ENCODE results near the gene NTN4. TPM values are rescaled to one million over a fixed set of nuclear protein-coding genes. Genes with fewer than 3 reads are reported as not detected.
"Not testable (repeated sequence)": the region's sequence is repeated elsewhere in the genome, so short reads cannot be mapped to it uniquely, and the experiment has no call there.

The NTN4 gene
- total RNA-seq, 4 donors from 2014 or later: 30.8 to 50.6 (median 32.2) TPM

- H3K4me1 ChIP-seq: peaks cover 0 to 12% (median 0%) of the 10 kb centered on the region in 4 donors
- H3K4me3 ChIP-seq: no peak overlapping the region
- H3K27me3 ChIP-seq: no peaks in the 10 kb centered on the region
- no peaks in the 10 kb centered on the region for H3K36me3 ChIP-seq
- 83 to 85% methylated on average over 6 of the region's 6 CpGs for WGBS, 2 donors
- DNase-seq (ENCODE audit: low spot score in 2 of 2): no peak
- TF ChIP-seq EP300 (IDR thresholded peaks at IDR 0.05): no peak
- TF ChIP-seq CTCF (IDR thresholded peaks at IDR 0.05): no peak
- no peak for TF ChIP-seq POLR2A (IDR thresholded peaks at IDR 0.05)
- H3K27ac ChIP-seq: no peak overlapping the region
- H3K9me3 ChIP-seq: no peaks in the 10 kb centered on the region
Observed at GRCh38 chr12:95671265-95671664, 119.3 kb downstream of the NTN4 start.

- 46 to 51% methylated on average over 2 of the region's 2 CpGs for WGBS, 2 donors
- H3K36me3 ChIP-seq: no peaks in the 10 kb centered on the region
- peak overlapping the region in 1 of 4 donors; percentile 43 for H3K27ac ChIP-seq
- TF ChIP-seq POLR2A (IDR thresholded peaks at IDR 0.05): no peak
- TF ChIP-seq EP300 (IDR thresholded peaks at IDR 0.05): no peak
- no peak for TF ChIP-seq CTCF (IDR thresholded peaks at IDR 0.05)
- no peaks in the 10 kb centered on the region for H3K27me3 ChIP-seq
- no peaks in the 10 kb centered on the region for H3K9me3 ChIP-seq
- no peak for DNase-seq (ENCODE audit: low spot score in 2 of 2)
- peaks cover 0 to 5% (median 0%) of the 10 kb centered on the region in 4 donors for H3K4me1 ChIP-seq
- peak overlapping the region in 1 of 4 donors; percentile 2 for H3K4me3 ChIP-seq
Observed at GRCh38 chr12:95663525-95663924, 127.0 kb downstream of the NTN4 start.

- Histone ChIP-seq H3K27me3 (no peaks in the 10 kb centered on the region), H3K9me3 (no peaks in the 10 kb centered on the region), H3K4me1 (peaks cover 0 to 5% (median 0%) of the 10 kb centered on the region in 4 donors), H3K36me3 (no peaks in the 10 kb centered on the region), H3K27ac (no peak overlapping the region), H3K4me3 (no peak overlapping the region)
- TF ChIP-seq CTCF (IDR thresholded peaks at IDR 0.05) (no peak), EP300 (IDR thresholded peaks at IDR 0.05) (no peak), POLR2A (IDR thresholded peaks at IDR 0.05) (no peak)
- no peak for DNase-seq (ENCODE audit: low spot score in 2 of 2)
- WGBS, 2 donors: 97 to 98% methylated on average over 1 of the region's 1 CpG
Observed at GRCh38 chr12:95661360-95661759, 129.2 kb downstream of the NTN4 start.

- Histone ChIP-seq H3K36me3 (no peaks in the 10 kb centered on the region), H3K4me1 (no peaks in the 10 kb centered on the region), H3K9me3 (no peaks in the 10 kb centered on the region), H3K27me3 (no peaks in the 10 kb centered on the region), H3K27ac (no peak overlapping the region), H3K4me3 (no peak overlapping the region)
- WGBS, 2 donors: 83 to 84% methylated on average over 6 of the region's 6 CpGs
- no peak for DNase-seq (ENCODE audit: low spot score in 2 of 2)
- no peak for TF ChIP-seq EP300 (IDR thresholded peaks at IDR 0.05)
- TF ChIP-seq CTCF (IDR thresholded peaks at IDR 0.05): no peak
- TF ChIP-seq POLR2A (IDR thresholded peaks at IDR 0.05): no peak
Observed at GRCh38 chr12:95658386-95658785, 132.2 kb downstream of the NTN4 start.

GRCh38 chr12:95654665-95655064 lies 135.9 kb downstream of the NTN4 start:
- H3K4me3 ChIP-seq; DNase-seq (ENCODE audit: low spot score in 2 of 2); H3K9me3 ChIP-seq; H3K4me1 ChIP-seq; H3K27me3 ChIP-seq; H3K36me3 ChIP-seq; H3K27ac ChIP-seq: not testable (repeated sequence)
- WGBS, 2 donors: 90 to 92% methylated on average over 3 of the region's 3 CpGs
